ELR (cell line): ENCODE measurements around the gene SELL.
"Not testable (repeated sequence)": the region's sequence is repeated elsewhere in the genome, so short reads cannot be mapped to it uniquely, and the experiment has no call there.

ENCODE experiments used
- DNase-seq: peaks from one replicate; pipeline ENCODE4 v3.0.0-alpha.2; 2015; ENCODE audit warnings: low read depth

SELL gene

DNA sequence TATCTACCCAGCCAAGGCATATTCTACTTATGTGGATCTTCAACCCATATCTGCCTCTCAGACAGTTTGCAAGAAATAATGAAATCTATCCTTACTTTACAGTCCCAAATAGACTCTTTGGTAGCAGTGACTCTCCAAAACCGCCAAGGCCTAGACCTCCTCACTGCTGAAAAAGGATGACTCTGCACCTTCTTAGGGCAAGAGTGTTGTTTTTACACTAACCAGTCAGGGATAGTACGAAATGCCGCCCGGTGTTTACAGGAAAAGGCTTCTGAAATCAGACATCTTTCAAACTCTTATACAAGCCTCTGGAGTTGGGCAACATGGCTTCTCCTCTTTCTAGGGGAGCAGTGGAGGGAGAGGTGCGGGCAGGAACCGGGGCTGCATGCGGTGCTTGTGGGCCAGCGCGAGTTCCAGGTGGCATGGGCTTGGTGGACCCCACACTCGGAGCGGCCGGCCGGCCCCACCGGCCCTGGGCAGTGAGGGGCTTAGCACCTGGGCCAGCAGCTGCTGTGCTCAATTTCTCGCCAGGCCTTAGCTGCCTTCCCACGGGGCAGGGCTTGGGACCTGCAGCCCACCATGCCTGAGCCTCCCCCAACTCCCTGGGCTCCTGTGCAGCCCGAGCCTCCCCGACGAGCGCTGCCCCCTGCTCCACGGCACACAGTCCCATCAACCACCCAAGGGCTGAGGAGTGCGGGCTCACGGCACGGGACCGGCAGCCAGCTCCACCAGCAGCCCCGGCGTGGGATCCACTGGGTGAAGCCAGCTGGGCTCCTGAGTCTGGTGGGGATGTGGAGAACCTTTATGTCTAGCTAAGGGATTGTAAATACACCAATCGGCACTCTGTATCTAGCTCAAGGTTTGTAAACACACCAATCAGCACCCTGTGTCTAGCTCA lies 43.5 kb downstream of the SELL start:
- not testable (repeated sequence) for DNase-seq

DNA sequence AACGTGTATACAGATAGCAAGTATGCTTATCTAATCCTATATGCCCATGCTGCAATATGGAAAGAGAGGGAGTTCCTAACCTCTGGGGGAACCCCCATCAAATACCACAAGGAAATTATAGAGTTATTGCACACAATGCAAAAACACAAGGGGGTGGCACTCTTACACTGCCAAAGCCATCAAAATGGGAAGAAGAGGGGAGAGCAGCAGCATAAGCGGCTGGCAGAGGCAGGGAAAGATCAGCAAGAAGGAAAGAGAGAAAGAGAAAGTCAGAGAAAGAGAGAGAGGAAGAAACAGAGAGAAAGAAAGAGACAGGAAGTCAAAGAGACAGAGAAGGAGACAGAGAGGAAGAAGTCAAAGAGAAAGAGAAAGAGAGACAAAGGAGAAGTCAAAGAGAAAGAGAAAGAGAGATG lies 44.2 kb downstream of the SELL start:
- DNase-seq: not testable (repeated sequence)

DNA sequence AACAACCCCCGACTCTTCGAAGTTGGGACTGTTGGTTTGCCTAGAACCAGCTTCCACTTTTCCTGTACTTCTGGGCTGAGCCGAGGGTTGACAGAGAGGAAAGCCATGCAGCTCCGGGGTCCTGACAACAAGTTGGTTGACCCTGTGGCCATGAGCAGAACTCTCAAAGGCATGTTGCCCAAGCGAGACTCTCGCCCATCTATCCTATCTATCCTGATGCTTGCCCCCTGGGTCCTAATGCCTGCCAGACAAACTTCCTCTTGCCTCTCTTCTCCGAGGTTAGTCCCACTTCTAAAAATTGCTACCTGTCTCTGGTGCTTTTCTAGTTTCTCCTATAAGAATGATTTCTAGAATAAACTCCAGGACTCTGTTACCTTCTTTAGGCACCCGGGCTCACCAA lies 48.7 kb downstream of the SELL start:
- DNase-seq: not testable (repeated sequence)

DNA sequence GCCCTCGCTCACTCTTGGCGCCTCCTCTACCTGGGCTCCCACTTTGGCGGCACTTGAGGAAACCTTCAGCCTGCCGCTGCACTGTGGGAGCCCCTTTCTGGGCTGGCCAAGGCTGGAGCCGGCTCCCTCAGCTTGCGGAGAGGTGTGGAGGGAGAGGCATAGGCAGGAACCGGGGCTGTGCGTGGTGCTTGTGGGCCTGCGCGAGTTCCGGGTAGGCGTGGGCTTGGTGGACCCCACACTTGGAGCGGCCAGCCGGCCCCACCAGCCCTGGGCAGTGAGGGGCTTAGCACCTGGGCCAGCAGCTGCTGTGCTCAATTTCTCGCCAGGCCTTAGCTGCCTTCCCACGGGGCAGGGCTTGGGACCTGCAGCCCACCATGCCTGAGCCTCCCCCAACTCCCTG lies 50.4 kb downstream of the SELL start:
- not testable (repeated sequence) for DNase-seq

DNA sequence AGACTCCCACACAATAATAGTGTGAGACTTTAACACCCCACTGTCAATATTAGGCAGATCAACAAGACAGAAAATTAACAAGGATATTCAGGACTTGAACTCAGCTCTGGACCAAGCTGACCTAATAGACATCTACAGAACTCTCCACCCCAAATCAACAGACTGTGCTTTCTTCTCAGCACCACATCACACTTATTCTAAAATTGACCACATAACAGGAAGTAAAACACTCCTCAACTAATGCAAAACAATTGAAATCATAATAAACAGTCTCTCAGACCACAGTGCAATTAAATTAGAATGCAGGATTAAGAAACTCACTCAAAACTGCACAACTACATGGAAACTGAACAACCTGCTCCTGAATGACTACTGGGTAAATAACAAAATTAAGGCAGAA lies 52.6 kb downstream of the SELL start:
- not testable (repeated sequence) for DNase-seq

DNA sequence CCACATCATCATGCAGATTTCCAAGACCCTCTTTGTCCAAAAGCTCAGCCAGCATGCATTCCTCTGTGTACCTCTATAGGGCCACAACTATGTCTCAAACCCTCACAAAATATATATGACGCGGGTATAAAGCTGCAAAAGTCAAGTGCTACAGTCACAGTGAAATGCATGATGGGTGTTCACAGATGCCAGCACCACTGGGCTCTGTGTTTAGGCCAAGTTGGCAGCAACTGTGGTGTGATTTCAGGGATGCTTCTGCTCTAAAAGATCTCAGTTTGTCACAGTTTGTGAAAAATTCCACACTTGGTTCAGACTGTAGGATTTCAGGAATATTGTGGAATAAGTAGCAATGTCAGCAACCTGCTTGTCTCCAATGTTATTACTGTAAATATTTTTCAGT lies 57.5 kb downstream of the SELL start:
- DNase-seq: no peak

DNA sequence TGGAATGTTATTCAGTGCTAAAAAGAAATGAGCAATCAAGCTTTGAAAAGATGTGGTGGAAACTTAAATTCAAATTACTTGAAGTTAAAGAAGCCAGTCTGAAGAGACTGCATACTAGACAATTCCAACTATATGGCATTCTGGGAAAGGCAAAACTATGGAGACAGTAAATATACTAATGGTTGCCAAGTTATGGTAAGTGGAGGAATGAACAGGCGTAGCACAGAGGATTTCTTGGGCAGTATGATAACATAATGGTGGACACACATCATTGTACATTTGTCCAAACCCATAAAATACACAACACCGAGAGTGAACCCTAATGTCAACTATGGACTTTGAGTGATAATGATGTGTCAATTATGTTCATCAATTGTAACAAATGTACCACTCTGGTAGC lies 60.4 kb downstream of the SELL start:
- no peak for DNase-seq

DNA sequence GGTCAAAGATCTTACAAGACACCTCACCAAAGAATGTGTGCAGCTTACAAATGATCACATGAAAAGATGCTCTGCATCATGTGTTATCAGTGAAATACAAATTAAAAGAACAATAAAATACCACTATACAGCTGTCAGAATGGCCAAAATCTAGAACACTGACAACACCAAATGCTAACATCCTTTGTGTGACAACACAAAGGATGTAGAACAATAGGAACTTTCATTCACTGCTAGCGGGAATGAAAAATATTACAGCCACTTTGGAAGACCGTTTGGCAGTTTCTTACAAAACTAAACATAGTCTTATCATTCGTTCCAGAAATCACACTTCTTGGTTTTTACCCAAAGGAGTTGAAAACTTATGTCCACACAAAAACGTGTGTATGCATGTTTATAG lies 60.9 kb downstream of the SELL start:
- DNase-seq: no peak

DNA sequence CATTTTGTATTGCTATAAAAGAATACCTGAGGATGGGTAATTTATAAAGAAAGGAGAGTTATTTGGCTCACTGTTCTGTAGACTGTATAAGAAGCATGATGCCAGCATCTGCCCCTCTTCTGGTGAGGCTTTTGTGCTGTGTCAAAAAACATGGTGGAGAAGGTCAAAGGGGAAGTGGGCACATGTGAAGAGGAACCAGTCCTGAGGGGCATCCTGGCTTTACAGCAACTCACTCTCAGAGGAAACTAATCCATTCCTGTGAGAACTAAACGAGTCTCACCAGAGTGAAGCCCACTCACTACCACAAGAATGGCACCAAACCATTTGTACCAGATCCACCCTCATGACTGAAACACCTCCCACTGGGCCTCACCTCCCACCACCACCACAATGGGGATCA lies 62.7 kb downstream of the SELL start:
- DNase-seq: no peak

DNA sequence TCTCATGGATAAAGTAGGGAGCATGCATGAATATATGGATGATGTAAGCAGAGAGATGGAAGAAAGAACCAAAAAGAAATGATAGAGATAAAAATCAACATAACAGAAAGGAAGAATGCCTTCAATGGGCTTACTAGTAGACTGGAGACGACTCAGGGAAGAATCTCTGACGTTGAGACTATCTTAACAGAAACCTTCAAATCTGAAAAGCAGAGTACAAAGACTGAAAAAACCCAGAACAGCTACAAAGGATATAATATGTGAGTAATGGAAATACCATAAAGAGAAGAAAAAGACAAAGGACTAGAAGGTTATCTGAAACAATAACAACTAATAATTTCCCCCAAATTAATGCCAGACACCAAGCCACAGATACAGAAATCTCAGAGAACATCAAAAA lies 63.2 kb downstream of the SELL start:
- DNase-seq: no peak

DNA sequence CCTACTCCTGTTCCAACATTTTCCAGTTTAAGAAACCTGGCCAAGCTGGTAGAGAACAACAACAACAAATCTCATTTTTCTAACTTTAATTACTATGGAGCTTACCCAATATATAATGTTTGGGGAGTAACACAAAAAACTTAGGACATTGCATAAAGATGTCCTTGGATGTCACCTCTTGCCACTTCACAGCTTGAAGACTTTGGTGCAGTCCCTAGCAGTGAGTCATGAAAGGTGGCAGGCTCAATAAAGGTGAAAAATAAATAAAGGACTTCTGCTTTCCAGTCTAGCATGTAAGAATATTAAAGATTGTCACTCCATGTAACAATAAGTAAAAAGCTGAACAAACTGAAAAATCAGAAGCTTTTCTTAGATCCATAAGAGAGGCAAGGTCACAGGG lies 63.9 kb downstream of the SELL start:
- no peak for DNase-seq

DNA sequence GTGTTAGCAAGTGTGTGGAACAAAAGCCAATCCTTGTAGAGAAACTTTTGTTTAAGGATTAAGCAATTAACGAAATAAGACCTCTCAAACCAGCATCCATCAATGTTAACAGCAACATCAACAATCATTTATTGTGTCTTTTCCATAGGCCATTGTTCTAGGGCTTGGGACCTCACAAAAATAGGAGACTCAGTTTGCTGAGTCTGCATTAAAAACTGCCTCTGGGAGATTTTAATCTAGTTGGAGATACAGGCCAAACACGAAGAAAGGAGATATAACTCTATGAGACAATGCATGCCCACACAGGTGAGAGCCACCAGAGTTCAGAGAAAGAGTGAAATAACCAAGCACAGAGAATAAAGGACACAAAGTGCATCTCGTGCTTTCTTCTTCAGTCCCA lies 67.1 kb downstream of the SELL start:
- DNase-seq: no peak
